Stimulated activated CD8-positive, alpha-beta memory T cell treated with anti-CD3 and anti-CD28 coated beads, Interleukin-7, amount 100 ng/mL, for 1 hour (primary cell): ENCODE data around the gene MAML2.
"Not testable (repeated sequence)": the region's sequence is repeated elsewhere in the genome, so short reads cannot be mapped to it uniquely, and the experiment has no call there.

ENCODE experiments used
- DNase-seq, 2 donors: peaks; one replicate each; pipeline ENCODE4 v3.0.0-alpha.2; 2020; ENCODE audit warnings: low read depth in 2 of 2

The MAML2 gene

DNA sequence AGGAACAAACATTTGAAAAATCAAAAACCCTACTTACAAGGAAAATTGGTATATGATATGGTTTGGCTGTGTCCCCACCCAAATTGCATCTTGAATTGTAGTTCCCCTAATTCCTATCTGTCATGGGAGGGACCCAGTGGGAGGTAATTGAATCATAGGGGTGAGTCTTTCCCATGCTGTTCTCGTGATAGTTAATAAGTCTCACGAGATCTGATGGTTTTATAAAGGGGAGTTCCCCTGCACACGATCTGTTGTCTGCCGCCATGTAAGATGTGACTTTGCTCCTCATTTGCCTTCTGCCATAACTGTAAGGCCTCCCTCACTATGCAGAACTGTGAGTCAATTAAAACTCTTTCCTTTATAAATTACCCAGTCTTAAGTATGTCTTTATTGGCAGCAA, 74.5 kb downstream of the MAML2 start:
- DNase-seq = not testable (repeated sequence)

DNA sequence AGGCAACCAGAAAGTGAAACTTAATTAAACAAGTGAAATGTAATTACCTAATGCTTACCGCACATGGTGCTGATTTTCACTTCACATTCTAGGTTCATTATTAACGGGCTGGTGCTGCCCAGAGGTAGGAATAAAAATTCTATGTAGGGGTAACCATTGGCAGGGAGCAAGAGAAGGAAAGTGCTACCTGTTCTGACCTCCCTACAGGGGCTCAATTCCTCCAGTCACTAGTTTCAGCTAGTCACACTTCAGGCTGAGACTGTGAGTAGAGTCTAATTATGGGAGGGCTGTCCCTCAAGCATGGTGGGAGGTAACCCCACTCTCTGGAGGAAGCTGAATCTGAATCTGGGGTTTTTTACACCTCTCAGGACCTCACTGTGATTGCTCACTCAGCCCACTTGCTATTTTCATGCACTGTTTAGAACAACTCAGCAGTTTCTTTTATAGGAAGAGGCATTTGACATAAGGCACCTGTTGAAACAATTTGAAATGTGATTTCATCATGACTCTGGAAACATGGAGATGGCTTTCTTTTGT, 75.4 kb downstream of the MAML2 start:
- DNase-seq = no peak

DNA sequence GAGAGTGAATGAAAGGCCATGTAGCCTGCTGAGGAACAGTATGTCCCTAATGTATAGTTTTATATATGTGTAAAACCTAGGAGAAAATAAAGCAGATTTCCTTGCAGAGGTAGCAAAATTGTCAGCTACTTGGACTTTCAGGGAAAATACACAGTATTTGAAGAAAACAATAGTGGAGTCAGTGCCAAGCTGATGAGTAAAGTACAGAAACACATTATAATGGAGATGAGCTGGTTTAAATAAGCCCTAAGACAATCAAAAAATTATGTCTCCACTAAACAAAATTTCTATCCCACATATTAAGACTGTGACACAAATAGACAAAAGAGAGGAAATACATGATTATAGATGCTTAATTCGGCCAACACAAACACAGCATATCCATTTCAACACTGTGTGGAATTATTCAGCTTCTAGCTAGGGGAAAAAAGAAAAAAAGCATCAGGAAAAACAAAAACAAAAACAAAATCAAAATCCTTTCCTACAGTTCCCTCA, 75.9 kb downstream of the MAML2 start:
- DNase-seq = no peak

DNA sequence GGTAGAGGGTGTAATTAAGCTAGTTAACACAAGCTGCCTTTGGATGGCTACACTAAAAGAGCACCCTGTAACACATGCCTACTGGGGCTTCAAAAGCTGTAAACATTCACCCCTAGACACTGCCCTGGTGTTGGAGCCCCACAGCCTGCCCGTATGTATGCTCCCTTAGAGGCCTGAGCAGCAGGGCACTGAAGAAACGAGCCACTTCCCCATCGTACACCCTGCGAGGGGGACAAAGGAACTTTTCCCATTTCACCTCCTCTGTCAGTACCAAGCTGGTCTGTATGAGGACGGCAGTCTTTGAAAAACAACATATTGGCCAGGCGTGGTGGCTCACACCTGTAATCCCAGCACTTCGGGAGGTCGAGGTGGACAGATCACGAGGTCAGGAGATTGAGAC, 77.0 kb downstream of the MAML2 start:
- DNase-seq = no peak

DNA sequence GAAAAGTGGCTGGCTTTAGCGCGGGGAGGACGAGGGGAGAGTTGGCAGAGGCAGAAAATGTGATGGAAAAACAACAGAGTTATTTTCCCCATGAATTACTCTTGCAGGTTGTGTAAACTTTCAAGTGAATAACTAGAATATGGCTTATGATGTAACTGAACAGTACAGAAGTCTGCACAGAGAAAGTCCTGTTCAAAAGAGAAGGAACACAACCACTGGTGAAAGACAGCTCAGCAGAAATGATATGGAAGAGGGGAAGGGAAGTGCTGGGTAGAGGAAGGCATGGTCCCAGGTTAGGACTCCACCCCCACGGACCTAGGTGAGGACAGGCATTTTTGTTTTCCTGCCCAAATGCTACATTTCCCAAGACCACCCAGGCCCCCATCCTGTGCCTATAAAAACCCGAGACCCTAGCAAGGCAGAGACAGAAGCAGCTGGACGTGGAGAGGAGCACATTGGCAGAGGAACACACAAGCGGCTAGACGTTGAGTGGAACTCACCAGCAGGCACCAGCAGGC, 77.7 kb downstream of the MAML2 start:
- DNase-seq = no peak

DNA sequence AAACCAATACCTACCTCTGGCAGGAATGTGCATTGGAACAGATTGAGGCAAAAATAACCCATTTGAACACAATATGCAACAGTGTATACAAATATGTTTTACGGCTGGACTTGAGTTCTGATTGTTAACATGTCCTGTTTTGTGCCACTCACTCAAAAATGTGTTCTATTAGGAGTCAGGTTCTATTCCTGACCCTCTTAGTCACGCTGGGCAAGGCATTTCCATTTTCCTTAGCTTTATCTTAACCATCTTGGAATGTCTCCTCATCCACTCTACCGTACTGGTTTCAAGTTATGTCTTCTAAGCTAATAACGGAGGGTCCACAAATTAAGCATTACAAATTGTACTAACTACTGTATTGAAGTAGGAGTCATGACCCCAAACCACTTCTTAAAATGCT, 78.6 kb downstream of the MAML2 start:
- no peak for DNase-seq

DNA sequence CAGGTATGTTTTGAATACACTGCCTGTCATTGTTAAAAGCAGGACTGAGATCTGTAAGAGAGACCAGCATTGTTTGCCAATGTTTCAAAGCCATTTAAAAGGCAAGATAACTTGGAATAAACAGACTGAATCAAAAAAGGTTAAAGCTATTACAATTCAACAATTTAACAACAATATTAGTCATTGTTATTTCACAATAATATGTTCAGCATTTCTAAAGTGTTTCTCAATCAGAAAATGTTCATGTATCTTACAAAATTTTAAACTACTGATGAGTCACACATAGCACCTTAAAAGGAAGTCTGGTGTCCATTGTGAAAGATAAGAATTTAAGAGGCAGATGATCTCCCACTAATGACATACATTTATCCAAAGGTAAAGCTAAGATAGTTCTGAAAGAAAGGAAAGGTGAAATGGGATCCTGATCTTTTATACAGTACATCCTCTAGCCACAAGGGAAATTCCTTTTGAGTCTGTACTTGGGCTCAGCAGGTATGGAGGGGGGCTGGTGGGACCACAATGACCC, 79.7 kb downstream of the MAML2 start:
- DNase-seq = no peak

DNA sequence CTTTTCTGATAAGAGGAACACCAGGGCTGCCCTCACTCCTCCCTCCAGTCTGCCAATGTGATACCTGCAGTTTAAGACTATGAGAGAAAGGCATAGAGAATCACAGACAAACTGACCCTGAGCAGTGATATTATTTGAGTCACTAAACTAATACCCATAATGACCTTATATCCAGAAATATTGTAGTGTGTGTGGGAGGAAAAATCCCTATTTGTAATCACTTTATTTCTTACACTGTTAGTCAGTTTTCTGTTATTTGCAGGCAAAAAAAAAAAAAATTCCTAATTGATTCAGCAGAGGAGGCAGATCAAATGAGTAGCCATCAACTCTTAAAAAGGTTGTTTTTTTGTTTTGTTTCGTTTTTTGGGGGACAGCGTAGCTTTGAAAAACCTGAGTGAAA, 82.5 kb downstream of the MAML2 start:
- DNase-seq = no peak

DNA sequence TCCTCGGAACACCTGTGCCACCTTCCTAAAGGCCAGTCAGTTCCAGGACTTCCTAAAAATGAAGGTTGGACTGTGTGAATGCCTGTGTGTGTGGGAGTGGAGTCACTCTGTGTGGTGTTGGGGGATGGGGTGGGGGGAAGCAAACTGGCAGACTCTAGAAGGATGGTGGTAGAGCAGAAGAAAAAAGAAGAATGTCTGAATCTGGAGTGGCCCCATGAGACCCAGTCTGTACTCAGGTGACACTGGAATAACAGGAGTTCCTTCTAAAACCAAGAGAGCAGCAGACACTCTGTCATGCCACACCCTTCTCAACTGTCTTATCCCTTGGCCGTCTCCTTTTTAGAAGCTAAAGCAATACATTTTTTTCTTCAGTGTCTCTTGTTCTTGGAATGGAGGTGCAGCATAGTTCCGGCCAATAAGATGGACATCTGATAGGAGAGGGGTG, 82.9 kb downstream of the MAML2 start:
- DNase-seq = no peak

DNA sequence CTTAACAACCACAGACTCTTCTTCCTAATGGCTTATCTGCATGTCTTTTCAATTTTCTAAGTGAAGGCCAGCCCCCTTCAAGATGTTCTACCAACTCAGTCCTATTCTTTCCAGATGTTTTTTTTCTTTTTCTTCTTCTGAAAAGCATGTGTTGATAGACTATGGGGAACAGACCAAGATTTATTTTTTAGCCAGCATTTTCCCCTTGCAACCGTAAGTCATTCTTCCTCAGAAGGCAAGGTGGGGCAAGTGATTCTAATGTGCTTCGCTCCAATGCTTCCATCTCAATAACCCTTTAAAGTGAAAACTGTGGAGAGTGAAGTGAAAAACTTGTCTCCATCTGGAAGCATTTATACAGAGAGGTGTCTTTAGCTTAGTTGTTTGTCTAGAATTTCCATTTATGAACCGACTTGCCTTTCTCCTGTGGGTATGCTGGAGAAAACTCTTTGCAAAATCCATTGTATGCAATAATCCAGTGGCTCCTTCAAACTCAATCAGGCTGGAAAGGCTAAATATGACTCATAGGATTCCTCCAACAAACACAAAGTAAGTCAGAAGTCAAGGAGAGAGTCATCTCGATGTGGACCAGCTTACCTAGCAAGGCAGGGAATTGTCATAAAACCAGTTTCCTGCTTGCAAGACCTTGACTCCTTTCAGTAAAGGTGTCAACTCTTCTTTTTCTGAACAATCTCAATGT, 83.7 kb downstream of the MAML2 start:
- DNase-seq = no peak

DNA sequence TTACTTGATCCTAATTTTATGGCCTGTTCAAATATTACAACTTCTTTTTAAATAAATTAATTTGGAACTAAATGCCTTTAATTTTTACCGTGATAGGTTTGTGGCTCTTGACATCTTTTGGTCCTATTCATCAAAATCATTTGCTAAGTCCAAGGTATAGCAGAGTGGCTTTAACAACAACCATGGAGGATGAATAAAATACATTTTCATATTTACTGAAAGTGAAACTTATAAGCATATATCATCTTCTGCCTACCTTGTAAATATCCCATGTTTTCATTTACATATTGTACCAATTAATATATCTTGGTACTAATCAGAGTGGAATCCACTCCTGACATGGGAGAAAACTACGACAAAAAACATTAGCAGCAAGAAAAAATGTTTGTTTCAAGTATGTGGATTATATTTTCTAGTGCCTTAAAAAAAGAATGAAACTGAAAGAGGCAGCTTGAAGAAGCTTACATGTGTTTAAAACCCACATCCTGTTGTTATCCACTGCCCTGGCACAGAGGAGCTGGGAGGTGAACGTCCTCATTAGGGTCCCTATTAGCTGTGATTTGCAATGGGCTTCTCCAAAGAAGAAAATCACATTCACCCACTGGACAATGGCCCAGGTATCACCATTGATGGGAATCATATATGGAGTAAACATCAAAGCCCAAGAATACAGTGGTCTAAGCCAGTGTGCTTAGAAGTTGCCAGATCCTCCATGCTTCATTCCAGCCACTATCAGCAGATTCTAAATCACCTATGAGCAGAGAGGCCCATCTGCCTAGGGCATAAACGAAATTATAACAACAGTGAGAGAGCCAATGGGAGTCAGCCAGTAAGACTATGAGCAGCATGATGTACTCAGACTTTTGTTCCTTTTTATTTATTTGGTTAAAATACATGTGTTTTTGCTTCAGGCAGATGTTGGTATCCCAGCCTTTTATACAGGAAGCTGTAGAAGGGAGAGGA, 84.7 kb downstream of the MAML2 start:
- no peak for DNase-seq

DNA sequence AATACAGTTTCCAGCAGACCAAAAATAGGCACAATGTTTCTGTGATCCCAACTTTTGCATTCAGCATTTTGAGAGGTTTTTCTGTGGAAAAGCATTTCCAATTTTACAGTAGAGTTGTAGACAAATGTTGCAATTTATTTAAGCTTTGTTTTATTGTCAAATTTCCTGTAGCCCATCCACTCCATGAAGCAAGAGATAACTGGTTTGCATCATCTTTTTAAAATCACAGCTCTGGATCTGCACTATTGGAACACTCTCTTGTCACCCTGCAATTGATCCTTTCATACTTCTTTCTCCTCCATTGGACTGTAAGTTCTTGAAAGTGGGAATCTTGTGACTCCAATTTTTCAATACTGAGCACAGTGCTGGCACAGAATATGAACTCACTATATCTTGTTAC, 86.0 kb downstream of the MAML2 start:
- DNase-seq = no peak

DNA sequence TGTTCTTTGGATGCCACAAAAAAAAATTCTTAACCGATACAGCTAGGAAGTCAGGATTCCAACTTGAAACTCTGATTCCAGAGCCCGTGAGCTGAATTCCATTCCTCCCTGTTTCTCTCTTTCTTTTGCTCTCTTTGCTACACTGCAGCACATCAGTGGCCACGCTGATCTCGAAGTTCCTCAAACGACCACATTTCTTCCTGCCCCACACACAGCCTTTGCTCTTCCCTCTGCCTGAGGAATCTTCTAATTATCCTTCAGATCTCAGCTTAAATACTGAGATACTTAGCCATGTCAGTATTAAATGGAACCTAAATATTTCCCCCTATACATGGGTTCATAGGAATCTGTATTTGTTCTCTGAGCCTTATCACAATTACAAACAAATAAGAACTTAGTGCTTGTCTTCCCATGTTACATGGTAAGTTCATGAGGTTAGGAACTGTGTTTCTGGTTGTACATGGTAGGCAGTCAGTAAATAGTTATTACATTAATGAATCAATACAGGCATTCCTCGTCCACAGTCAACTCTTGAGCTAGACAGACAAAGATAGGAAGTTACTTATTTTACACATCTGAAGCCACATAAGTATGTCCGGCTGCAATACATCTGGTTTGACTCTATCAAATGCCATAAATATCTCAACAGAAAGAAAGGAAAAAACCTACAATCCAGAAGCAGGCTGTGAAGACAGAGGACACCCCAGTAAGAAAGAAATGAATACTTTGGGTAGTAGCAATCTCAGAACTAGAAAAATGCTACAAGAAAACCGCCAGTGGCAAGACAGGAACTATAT, 86.6 kb downstream of the MAML2 start:
- no peak for DNase-seq

DNA sequence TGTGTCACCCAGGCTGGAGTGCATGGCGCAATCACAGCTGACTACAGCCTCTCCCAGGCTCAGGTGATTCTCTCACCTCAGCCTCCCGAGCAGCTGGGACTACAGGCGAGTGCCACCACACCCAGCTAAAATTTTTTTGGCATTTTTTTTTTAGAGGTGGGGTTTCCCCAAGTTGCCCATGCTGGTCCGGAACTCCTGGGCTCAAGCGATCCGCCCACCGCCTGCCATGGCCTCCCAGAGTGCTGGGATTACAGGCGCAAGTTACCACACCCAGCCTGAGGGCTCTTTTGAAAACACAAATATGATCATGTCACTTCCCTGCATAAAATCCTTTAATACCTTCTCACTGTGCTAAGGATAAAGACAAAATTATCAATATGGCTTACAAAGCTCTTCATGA, 88.1 kb downstream of the MAML2 start:
- no peak for DNase-seq

DNA sequence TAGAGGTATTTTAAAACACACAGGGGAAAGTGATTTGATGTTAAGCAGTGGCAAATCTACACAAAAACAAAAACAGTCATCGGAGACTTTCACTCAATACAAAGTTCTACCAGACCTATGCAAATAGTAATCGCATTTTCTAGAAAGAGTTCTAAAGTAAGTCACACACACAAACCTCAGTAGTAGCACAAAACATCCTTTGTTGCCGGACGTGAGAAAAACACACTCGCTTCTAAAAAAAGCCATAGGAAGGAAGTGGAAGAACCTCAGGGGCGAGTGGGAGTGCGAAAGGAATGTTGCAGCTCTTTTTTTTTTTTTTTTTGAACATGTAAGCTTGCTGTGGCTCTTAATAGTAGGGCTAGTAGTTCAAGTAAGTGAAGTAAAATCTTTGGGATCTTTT, 88.9 kb downstream of the MAML2 start:
- no peak for DNase-seq

DNA sequence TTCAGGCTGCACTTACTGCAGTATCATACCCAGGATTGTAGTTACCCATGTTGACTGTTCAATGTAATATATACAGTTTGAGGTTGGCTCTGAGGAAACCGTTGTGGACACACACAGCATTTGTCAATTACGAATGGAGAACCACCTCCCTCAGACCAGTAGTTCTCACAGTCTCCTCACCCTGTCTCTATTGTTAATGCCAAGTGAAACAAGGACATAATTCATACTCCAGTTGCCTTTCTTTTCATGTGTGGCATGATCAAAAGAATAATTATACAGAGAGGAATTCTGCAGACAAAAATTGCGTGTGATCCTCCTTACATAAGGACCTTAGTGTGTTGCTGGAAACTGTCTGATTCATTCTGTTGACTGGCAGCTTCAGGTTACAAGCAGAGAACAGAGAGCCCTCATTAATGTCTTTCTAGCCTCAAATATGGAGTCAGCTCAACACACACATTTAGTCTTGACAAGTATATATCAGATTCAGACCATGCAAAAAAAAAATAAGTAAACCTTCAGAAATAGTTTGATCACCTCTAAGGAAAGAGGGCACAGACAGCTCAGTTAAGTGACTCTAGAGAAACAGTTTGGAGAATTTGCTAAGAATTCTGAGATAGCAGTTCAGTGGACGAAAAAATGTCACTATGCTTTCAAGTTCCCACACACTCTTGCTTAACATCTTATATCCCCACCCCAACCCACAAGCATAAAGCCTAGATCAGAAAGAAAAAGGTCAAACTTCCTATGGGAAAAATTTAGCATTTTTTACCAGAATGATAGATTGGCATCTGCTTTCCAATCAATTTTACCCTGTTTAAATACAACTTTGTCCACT, 96.1 kb downstream of the MAML2 start:
- DNase-seq = no peak

DNA sequence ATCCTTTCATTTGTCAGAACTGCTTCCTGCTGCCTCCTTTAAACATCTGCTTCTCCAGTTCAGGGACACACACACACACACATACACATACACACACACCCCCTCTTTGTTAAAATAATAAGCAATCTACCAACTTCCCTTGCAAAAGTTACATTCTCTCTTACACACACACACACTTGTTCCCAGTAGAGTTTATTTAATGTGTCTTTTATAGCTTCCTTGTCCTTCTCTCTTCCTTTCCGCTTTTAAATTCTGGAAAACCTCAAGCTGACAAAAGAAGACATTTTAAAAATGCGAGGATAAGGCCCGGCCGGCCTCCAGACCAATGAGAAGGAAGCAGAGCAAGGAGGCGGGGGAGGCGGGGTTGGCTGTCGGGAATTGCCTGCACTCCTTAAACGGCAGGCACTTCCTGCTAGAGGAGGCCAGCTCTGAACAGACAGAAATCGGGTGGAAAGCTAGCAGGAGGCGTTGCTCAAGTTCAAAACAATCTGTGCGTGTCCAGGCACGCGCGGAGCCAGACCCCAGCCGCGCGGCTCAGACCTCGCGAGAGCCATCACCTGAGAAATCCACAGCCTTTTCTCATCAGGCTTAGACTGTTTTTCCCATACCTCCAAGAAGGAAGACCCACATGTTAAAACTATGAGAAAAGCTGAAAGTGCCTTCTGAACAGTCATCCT, 99.9 kb downstream of the MAML2 start:
- peak; percentile 41 for DNase-seq

DNA sequence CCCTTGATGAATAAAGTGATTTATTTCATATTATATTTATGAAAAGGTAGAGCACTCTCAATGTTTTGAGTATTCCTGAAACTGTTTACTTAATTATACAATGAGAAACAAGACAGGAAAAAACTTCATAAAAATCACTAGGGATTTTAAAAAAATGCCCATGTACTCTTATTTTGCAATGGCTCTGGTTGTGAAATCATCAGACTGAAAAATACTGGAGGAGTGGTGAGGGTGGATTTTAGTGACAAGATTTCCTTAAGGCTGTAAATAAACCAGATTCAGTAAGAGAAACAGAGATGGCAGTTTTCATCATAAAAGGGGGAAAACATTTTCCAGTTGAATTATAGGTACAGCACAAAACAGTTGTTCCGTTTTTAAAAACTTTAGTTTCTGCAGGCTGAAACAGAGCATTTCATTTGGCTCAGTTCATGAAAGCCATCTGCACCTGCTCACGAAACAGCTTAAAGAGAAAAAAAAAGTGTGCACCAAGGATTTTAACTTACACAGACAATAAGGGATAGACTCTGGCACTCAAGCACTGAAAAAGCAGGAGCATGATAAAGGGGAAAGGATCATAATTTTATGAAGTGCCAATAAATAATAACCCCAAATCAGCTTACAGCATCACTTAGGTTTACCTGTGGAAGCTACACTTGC, 100.7 kb downstream of the MAML2 start:
- DNase-seq = no peak

DNA sequence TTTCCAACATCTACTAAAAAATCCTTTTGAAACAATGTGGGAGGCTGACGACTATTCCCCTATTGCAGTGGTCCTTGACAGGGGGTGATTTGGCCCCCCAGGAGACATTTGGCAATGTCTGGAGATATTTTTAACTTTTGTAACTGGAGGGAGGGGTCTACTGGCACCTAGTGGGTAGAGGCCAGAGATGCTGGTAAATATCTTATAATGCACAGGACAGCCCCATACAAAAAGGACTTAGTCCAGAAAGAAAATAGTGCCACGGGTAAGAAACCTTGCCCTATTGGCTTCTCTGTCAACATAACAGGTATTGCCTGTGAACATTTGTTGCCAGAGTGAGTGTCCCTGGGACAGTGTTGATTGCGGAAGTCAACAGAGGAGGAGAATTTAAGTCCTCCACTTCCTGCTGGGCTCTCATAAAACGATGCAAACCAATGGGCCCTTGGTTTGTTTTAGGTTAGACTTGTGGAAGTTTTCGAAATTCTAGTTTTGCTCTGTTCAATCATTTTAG, 101.6 kb downstream of the MAML2 start:
- DNase-seq = no peak
